H1 (cell line): Measurements from ENCODE around the gene INIP. TPM values are rescaled to one million over a fixed set of nuclear protein-coding genes. Genes with fewer than 3 reads are reported as not detected.
"Not testable (repeated sequence)": the region's sequence is repeated elsewhere in the genome, so short reads cannot be mapped to it uniquely, and the experiment has no call there.

ENCODE experiments used
- CTCF ChIA-PET: fragments of 300-600 bp; sonication (Branson Sonifier 250); formaldehyde crosslinking; loops from one replicate; lab custom pipeline; 2021; ENCODE audit not compliant: partially characterized antibody; lab: Charles Lee
- POLR2A ChIA-PET: fragments of 300-600 bp; sonication (Branson Sonifier 250); formaldehyde crosslinking; loops from one replicate; lab custom pipeline; 2021; ENCODE audit warnings: inconsistent platforms; ENCODE audit not compliant: partially characterized antibody; lab: Charles Lee
- DNase-seq, 2 experiments: peaks; one replicate each; pipeline versions ENCODE4 v3.0.0 to v3.0.0-alpha.2; 2010 to 2022; ENCODE audit warnings: low spot score in 2 of 2, low read depth in 1 of 2, mixed read lengths in 1 of 2
- FAIRE-seq: peaks from 2 replicates; lab custom pipeline; 2011; peaks lifted over from hg19 to GRCh38; lab: Jason Lieb, UNC
- H2AFZ ChIP-seq: 2 replicates; pipeline ENCODE4 v1.8.1; 2012; ENCODE audit warnings: low read length, inconsistent platforms
- H2AK5ac ChIP-seq: 2 replicates; pipeline ENCODE4 v1.6.1; 2013; ENCODE audit warnings: low read depth, low read length
- H2BK120ac ChIP-seq: replicated peaks from 2 replicates; pipeline ENCODE3; 2013; ENCODE audit warnings: low read depth, low read length, inconsistent platforms
- H2BK12ac ChIP-seq: 2 replicates; pipeline ENCODE4 v1.6.1; 2013; ENCODE audit warnings: low read depth, low read length
- H2BK15ac ChIP-seq: 2 replicates; pipeline ENCODE4 v1.6.1; 2013; ENCODE audit warnings: low read length
- H2BK20ac ChIP-seq: 2 replicates; pipeline ENCODE4 v1.6.1; 2013; ENCODE audit warnings: low read length
- H2BK5ac ChIP-seq: 2 replicates; pipeline ENCODE4 v1.6.1; 2013; ENCODE audit warnings: low read depth, low read length
- H3K14ac ChIP-seq: 2 replicates; pipeline ENCODE4 v1.6.1; 2013; ENCODE audit warnings: inconsistent platforms; ENCODE audit not compliant: insufficient read length
- H3K18ac ChIP-seq: 2 replicates; pipeline ENCODE4 v1.6.1; 2013; ENCODE audit warnings: low read length; ENCODE audit errors: extremely low read depth
- H3K23ac ChIP-seq: 2 replicates; pipeline ENCODE4 v1.6.1; 2013; ENCODE audit warnings: inconsistent platforms; ENCODE audit not compliant: insufficient read length
- H3K23me2 ChIP-seq: 2 replicates; pipeline ENCODE4 v1.6.1; 2013; ENCODE audit warnings: low read depth, low read length
- H3K27ac ChIP-seq: 2 replicates; pipeline ENCODE4 v1.6.1; 2011; ENCODE audit warnings: low read depth, low read length, inconsistent platforms
- H3K27me3 ChIP-seq, 4 experiments: replicated peaks in 1 of 4; 1 replicate in 1 of 4; 2 replicates in 3 of 4; pipeline versions ENCODE4 v1.6.1 to v1.8.1; 2011 to 2013; ENCODE audit warnings: low read length in 3 of 4, mild to moderate bottlenecking in 3 of 4, inconsistent platforms in 2 of 4, mixed read lengths in 2 of 4, moderate library complexity in 1 of 4; ENCODE audit not compliant: control insufficient read depth in 3 of 4, insufficient read depth in 3 of 4; ENCODE audit errors: extremely low read depth in 1 of 4
- H3K36me3 ChIP-seq, 4 experiments: 2 replicates each; pipeline versions ENCODE4 v1.6.1 to v1.8.1; 2011 to 2013; ENCODE audit warnings: mild to moderate bottlenecking in 4 of 4, low read length in 3 of 4, moderate library complexity in 2 of 4, control low read depth in 1 of 4, inconsistent platforms in 1 of 4; ENCODE audit not compliant: insufficient read depth in 4 of 4, control insufficient read depth in 2 of 4
- H3K4ac ChIP-seq: replicated peaks from 2 replicates; pipeline ENCODE3; 2013; ENCODE audit warnings: low read length, low read depth, mixed read lengths, inconsistent platforms; ENCODE audit not compliant: insufficient read length
- H3K4me1 ChIP-seq, 4 experiments: replicated peaks in 1 of 4; 1 replicate in 1 of 4; 2 replicates in 3 of 4; pipeline versions ENCODE4 v1.6.1 to v1.8.1; 2011 to 2013; ENCODE audit warnings: low read length in 3 of 4, inconsistent platforms in 2 of 4, mixed read lengths in 1 of 4; ENCODE audit not compliant: insufficient read depth in 4 of 4, control insufficient read depth in 3 of 4
- H3K4me2 ChIP-seq, 2 experiments: 2 replicates each; pipeline versions ENCODE4 v1.6.1 to v1.8.1; 2011 to 2013; ENCODE audit warnings: low read depth in 2 of 2, low read length in 2 of 2, control low read depth in 1 of 2, inconsistent platforms in 1 of 2, mild to moderate bottlenecking in 1 of 2; ENCODE audit not compliant: insufficient read depth in 1 of 2
- H3K4me3 ChIP-seq, 4 experiments: fragments of 200-600, 300-600 bp in 1 of 4; sonication (generic), shearing (Covaris generic), sonication (Bioruptor Twin) in 1 of 4; 2 replicates each; pipeline versions ENCODE4 v1.5.1 to v1.8.1; 2011 to 2016; ENCODE audit warnings: low read length in 4 of 4, low read depth in 3 of 4, control low read depth in 2 of 4, inconsistent platforms in 2 of 4, mild to moderate bottlenecking in 2 of 4, mixed read lengths in 1 of 4, moderate library complexity in 1 of 4; ENCODE audit not compliant: insufficient read depth in 2 of 4; ENCODE audit errors: extremely low read depth in 1 of 4
- H3K56ac ChIP-seq: replicated peaks from 2 replicates; pipeline ENCODE3; 2013; ENCODE audit warnings: low read depth, mild to moderate bottlenecking, mixed read lengths, low read length, inconsistent platforms; ENCODE audit not compliant: insufficient read length
- H3K79me1 ChIP-seq: 2 replicates; pipeline ENCODE4 v1.6.1; 2013; ENCODE audit warnings: low read depth, low read length, control low read depth
- H3K79me2 ChIP-seq, 2 experiments: 2 replicates each; pipeline versions ENCODE4 v1.6.1 to v1.8.1; 2012 to 2013; ENCODE audit warnings: low read length in 2 of 2, mild to moderate bottlenecking in 2 of 2, inconsistent platforms in 1 of 2; ENCODE audit not compliant: insufficient read depth in 2 of 2, control insufficient read depth in 1 of 2
- H3K9ac ChIP-seq, 4 experiments: replicated peaks in 1 of 4; 1 replicate in 1 of 4; 2 replicates in 3 of 4; pipeline versions ENCODE4 v1.6.1 to v1.8.1; 2011 to 2013; ENCODE audit warnings: low read depth in 3 of 4, low read length in 3 of 4, control low read depth in 2 of 4, mild to moderate bottlenecking in 2 of 4, moderate library complexity in 2 of 4, inconsistent platforms in 1 of 4; ENCODE audit errors: extremely low read depth in 1 of 4
- H3K9me3 ChIP-seq, 2 experiments: 2 replicates each; pipeline versions ENCODE4 v1.6.1 to v1.8.1; 2012 to 2013; ENCODE audit warnings: mild to moderate bottlenecking in 2 of 2, moderate library complexity in 2 of 2, control low read depth in 1 of 2, inconsistent platforms in 1 of 2, low read depth in 1 of 2, low read length in 1 of 2, mixed read lengths in 1 of 2; ENCODE audit not compliant: insufficient read depth in 2 of 2
- H4K20me1 ChIP-seq, 2 experiments: replicated peaks in 1 of 2; 2 replicates each; pipeline versions ENCODE3 to v1.8.1; 2011 to 2013; ENCODE audit warnings: inconsistent platforms in 2 of 2, low read length in 2 of 2, mild to moderate bottlenecking in 1 of 2; ENCODE audit not compliant: insufficient read depth in 2 of 2, control insufficient read depth in 1 of 2
- H4K5ac ChIP-seq: 2 replicates; pipeline ENCODE4 v1.6.1; 2013; ENCODE audit warnings: low read length, low read depth, mixed read lengths, inconsistent platforms; ENCODE audit not compliant: insufficient read length
- H4K8ac ChIP-seq: 2 replicates; pipeline ENCODE4 v1.8.0; 2013; ENCODE audit warnings: mild to moderate bottlenecking, moderate library complexity, low read length, inconsistent platforms; ENCODE audit not compliant: insufficient read depth; ENCODE audit errors: extremely low read depth
- H4K91ac ChIP-seq: replicated peaks from 2 replicates; pipeline ENCODE3; 2013; ENCODE audit warnings: low read length, mixed read lengths, inconsistent platforms; ENCODE audit not compliant: insufficient read length
- WGBS, 2 experiments: shearing (Covaris generic) in 1 of 2; methylation state at CpG; one replicate each; pipeline versions ENCODE4 v1.1.6 to v1.1.7; 2013 to 2015; ENCODE audit warnings: low lambda C conversion rate in 2 of 2, mixed read lengths in 2 of 2, inconsistent platforms in 1 of 2, low coverage in 1 of 2, missing lambda C conversion rate in 1 of 2; ENCODE audit not compliant: insufficient replicate concordance in 2 of 2, insufficient coverage in 1 of 2, insufficient read length in 1 of 2; ENCODE audit errors: extremely low coverage in 1 of 2, missing lambda C conversion rate in 1 of 2; 5-methylcytosine and 5-hydroxymethylcytosine counted together
- polyA plus RNA-seq, 7 experiments: library from polyadenylated mRNA; depleted of rRNA in 3 of 7; stranded (reverse) in 5 of 7; unstranded in 2 of 7; fragments of >200 nt in 5 of 7; fragments of 200-250 nt in 2 of 7; gene quantifications; 1 replicate in 5 of 7; 2 replicates in 1 of 7; 4 replicates in 1 of 7; pipeline versions ENCODE4 v1.2.1 to v1.2.3, GENCODE V29; 2011 to 2013; ENCODE audit warnings: missing spikeins in 2 of 7, mixed read lengths in 2 of 7
- total RNA-seq: library from RNA; stranded (reverse); fragmentation: NEBNext Ultra II Directional; extraction: Animal tissue kit (Norgen Biotek cat#: 25700); gene quantifications from 2 replicates; pipeline ENCODE4 v1.2.1, GENCODE V29; 2021

The INIP gene
- total and polyA plus RNA-seq, 2 of the 8 experiments (the other 6 are each of a cell fraction or from before 2014, with no cell fraction given) = 10.7 to 18.3 TPM

- not testable (repeated sequence) for H4K91ac ChIP-seq, H2BK20ac ChIP-seq, H3K9ac ChIP-seq, H3K4me1 ChIP-seq, H4K20me1 ChIP-seq, H3K4me2 ChIP-seq, FAIRE-seq, H3K27me3 ChIP-seq, H3K23me2 ChIP-seq, H3K18ac ChIP-seq, H3K27ac ChIP-seq, H3K23ac ChIP-seq, H3K79me2 ChIP-seq, H2BK5ac ChIP-seq, H3K56ac ChIP-seq, H2AFZ ChIP-seq, DNase-seq, H3K79me1 ChIP-seq, H3K4ac ChIP-seq, H3K36me3 ChIP-seq, H2AK5ac ChIP-seq, H3K4me3 ChIP-seq, H2BK12ac ChIP-seq, H2BK15ac ChIP-seq, H3K9me3 ChIP-seq, H4K5ac ChIP-seq, H3K14ac ChIP-seq, H4K8ac ChIP-seq, H2BK120ac ChIP-seq
- POLR2A ChIA-PET = interaction anchor here (1.0 kb wide), 1 partner anchor 9 kb away, joined by 3 read pairs; no protein-coding TSS in a partner anchor
- 95% methylated on average over 4 of the region's 4 CpGs; no CpG with 5 or more reads in 1 of the 2 experiments for WGBS, 2 experiments
- CTCF ChIA-PET = interaction anchor here (0.6 to 1.0 kb wide), 4 partner anchors 16 to 462 kb away, joined by 3 read pairs; no protein-coding TSS in a partner anchor
Measured at GRCh38 chr9:112673221-112673620, 44.7 kb downstream of the INIP start.
